NCI-H2196 (cell line): ENCODE data around the gene SLC2A6.

ENCODE experiments used
- DNase-seq: peaks from one replicate; lab custom pipeline; 2025; ENCODE audit not compliant: unreplicated experiment; lab: John Stamatoyannopoulos, UW

The SLC2A6 gene

GRCh38 chr9:133478851-133479711 lies at the start of gene SLC2A6:
Gene SLC2A6, minus strand, starts transcription at chr9:133479099. Its CDS starts 40 bp downstream, at chr9:133479059.
- DNase-seq, result peak; percentile 90

- DNase-seq, result no peak
Measured at GRCh38 chr9:133528001-133528875, 49.3 kb upstream of the SLC2A6 start.

GRCh38 chr9:133527444-133527920 lies 48.6 kb upstream of the SLC2A6 start:
- no peak for DNase-seq

GRCh38 chr9:133526721-133527321 lies 47.9 kb upstream of the SLC2A6 start:
- DNase-seq, result no peak

- no peak for DNase-seq
Measured at GRCh38 chr9:133525677-133526076, 46.8 kb upstream of the SLC2A6 start.

GRCh38 chr9:133524679-133525228 lies 45.9 kb upstream of the SLC2A6 start, which contains the start of gene MYMK:
Gene MYMK, minus strand, starts transcription at chr9:133524959. Its CDS starts 115 bp downstream, at chr9:133524844.
- DNase-seq, result no peak

- no peak for DNase-seq
Measured at GRCh38 chr9:133524146-133524545, 45.2 kb upstream of the SLC2A6 start.

- no peak for DNase-seq
Measured at GRCh38 chr9:133523106-133523505, 44.2 kb upstream of the SLC2A6 start.

- DNase-seq, result no peak
Measured at GRCh38 chr9:133522073-133522910, 43.4 kb upstream of the SLC2A6 start.

- no peak for DNase-seq
Measured at GRCh38 chr9:133521122-133522072, 42.5 kb upstream of the SLC2A6 start.

- no peak for DNase-seq
Measured at GRCh38 chr9:133520121-133520835, 41.4 kb upstream of the SLC2A6 start.

- DNase-seq, result no peak
Measured at GRCh38 chr9:133519693-133520092, 40.8 kb upstream of the SLC2A6 start.

- no peak for DNase-seq
Measured at GRCh38 chr9:133518706-133519449, 40.0 kb upstream of the SLC2A6 start.

- peak; percentile 29 for DNase-seq
Measured at GRCh38 chr9:133518200-133518599, 39.3 kb upstream of the SLC2A6 start.

GRCh38 chr9:133517711-133518110 lies 38.8 kb upstream of the SLC2A6 start:
- no peak for DNase-seq

GRCh38 chr9:133516961-133517350 lies 38.1 kb upstream of the SLC2A6 start:
- DNase-seq, result no peak

GRCh38 chr9:133516256-133516960 lies 37.5 kb upstream of the SLC2A6 start:
- DNase-seq, result no peak
